Measurements from ENCODE around the gene MFF. TPM values are rescaled to one million over a fixed set of nuclear protein-coding genes. Genes with fewer than 3 reads are reported as not detected.

MFF gene
- total and polyA plus RNA-seq, 2 donors from 2014 or later = 80.8 to 110 TPM

- Histone ChIP-seq H3K27me3 (ENCODE audit: control insufficient read depth, insufficient read depth, low read length) (no peaks in the 10 kb centered on the region), H3K36me3 (ENCODE audit: control insufficient read depth in 2 of 3, insufficient read depth in 3 of 3, low read length in 3 of 3) (no peaks in the 10 kb centered on the region), H3K9me3 (ENCODE audit: control insufficient read depth in 2 of 3, insufficient read depth in 1 of 3, low read length in 3 of 3) (no peaks in the 10 kb centered on the region), H3K4me1 (ENCODE audit: control insufficient read depth in 2 of 3, insufficient read depth in 2 of 3, low read depth in 1 of 3, low read length in 3 of 3) (peaks cover 0 to 6% (median 3%) of the 10 kb centered on the region in 3 donors), H3K9ac (ENCODE audit: low read length in 3 of 3) (no peak overlapping the region), H3K27ac (ENCODE audit: low read depth in 2 of 2, low read length in 2 of 2) (no peak overlapping the region), H3K4me3 (ENCODE audit: low read length in 3 of 3) (no peak overlapping the region)
- no peak for DNase-seq
- no peak for FAIRE-seq
- TF ChIP-seq, protein P1, sequence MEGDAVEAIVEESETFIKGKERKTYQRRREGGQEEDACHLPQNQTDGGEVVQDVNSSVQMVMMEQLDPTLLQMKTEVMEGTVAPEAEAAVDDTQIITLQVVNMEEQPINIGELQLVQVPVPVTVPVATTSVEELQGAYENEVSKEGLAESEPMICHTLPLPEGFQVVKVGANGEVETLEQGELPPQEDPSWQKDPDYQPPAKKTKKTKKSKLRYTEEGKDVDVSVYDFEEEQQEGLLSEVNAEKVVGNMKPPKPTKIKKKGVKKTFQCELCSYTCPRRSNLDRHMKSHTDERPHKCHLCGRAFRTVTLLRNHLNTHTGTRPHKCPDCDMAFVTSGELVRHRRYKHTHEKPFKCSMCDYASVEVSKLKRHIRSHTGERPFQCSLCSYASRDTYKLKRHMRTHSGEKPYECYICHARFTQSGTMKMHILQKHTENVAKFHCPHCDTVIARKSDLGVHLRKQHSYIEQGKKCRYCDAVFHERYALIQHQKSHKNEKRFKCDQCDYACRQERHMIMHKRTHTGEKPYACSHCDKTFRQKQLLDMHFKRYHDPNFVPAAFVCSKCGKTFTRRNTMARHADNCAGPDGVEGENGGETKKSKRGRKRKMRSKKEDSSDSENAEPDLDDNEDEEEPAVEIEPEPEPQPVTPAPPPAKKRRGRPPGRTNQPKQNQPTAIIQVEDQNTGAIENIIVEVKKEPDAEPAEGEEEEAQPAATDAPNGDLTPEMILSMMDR (IDR thresholded peaks at IDR 0.05; ENCODE audit: borderline replicate concordance, extremely low read depth, insufficient read depth) = no peak
- intact Hi-C loops (cut with DNase I) = no loop called here
Observed at GRCh38 chr2:227322530-227323205, 2.4 kb upstream of the MFF start.

GRCh38 chr2:227323818-227324217, 1.2 kb upstream of the MFF start:
- no peaks in the 10 kb centered on the region for H3K27me3 ChIP-seq (ENCODE audit: control insufficient read depth, insufficient read depth, low read length)
- H3K4me3 ChIP-seq (ENCODE audit: low read length in 3 of 3) = no peak overlapping the region
- H3K9ac ChIP-seq (ENCODE audit: low read length in 3 of 3) = no peak overlapping the region
- peaks cover 0 to 7% (median 5%) of the 10 kb centered on the region in 3 donors for H3K4me1 ChIP-seq (ENCODE audit: control insufficient read depth in 2 of 3, insufficient read depth in 2 of 3, low read depth in 1 of 3, low read length in 3 of 3)
- no peak overlapping the region for H3K27ac ChIP-seq (ENCODE audit: low read depth in 2 of 2, low read length in 2 of 2)
- TF ChIP-seq, protein P1 (IDR thresholded peaks at IDR 0.05; ENCODE audit: borderline replicate concordance, extremely low read depth, insufficient read depth) = no peak
- intact Hi-C loops (cut with DNase I) = no loop called here
- FAIRE-seq (no peak), DNase-seq (no peak)
- H3K9me3 ChIP-seq (ENCODE audit: control insufficient read depth in 2 of 3, insufficient read depth in 1 of 3, low read length in 3 of 3) = no peaks in the 10 kb centered on the region
- H3K36me3 ChIP-seq (ENCODE audit: control insufficient read depth in 2 of 3, insufficient read depth in 3 of 3, low read length in 3 of 3) = no peaks in the 10 kb centered on the region

DNA sequence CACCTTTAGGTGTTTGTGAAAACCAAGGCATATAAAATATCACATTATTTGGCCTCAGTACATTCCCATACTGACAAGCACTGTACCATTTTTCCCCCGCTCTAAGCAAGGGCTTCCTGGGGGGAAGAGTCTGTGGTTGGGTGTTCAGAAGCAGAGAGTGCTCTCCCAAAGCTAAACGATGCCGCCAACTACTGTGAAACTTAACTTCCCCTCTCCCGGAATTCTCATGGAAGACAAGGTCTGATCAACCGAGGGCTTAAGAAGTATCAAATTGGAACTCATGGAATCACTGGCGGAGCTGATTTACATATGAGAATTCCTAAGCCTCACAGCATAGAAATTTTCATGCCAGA, 433 bp upstream of the MFF start:
- Histone ChIP-seq H3K36me3 (ENCODE audit: control insufficient read depth in 2 of 3, insufficient read depth in 3 of 3, low read length in 3 of 3) (no peaks in the 10 kb centered on the region), H3K4me3 (ENCODE audit: low read length in 3 of 3) (peak overlapping the region; percentile 88 to 98 (median 93)), H3K4me1 (ENCODE audit: control insufficient read depth in 2 of 3, insufficient read depth in 2 of 3, low read depth in 1 of 3, low read length in 3 of 3) (peaks cover 0 to 7% (median 5%) of the 10 kb centered on the region in 3 donors), H3K27ac (ENCODE audit: low read depth in 2 of 2, low read length in 2 of 2) (peak overlapping the region; percentile 68 to 95), H3K9me3 (ENCODE audit: control insufficient read depth in 2 of 3, insufficient read depth in 1 of 3, low read length in 3 of 3) (no peaks in the 10 kb centered on the region), H3K27me3 (ENCODE audit: control insufficient read depth, insufficient read depth, low read length) (no peaks in the 10 kb centered on the region), H3K9ac (ENCODE audit: low read length in 3 of 3) (peak overlapping the region; percentile 26 to 97 (median 80))
- intact Hi-C loops (cut with DNase I) = no loop called here
- FAIRE-seq (no peak), DNase-seq (peak in 1 of 5 donors; percentile 52)
- TF ChIP-seq, protein P1 (IDR thresholded peaks at IDR 0.05; ENCODE audit: borderline replicate concordance, extremely low read depth, insufficient read depth) = no peak

All from kidney (tissue), 14 donors.